HEK293 (cell line): Measurements from ENCODE around the gene SLC26A11.
A peak's percentile ranks its signal among the peaks of the same experiment; 100 is the strongest.

Experiments used
- CTCF ChIA-PET: fragments of 350-600 bp; formaldehyde crosslinking; extraction: SDS; loops from one replicate; lab custom pipeline; 2021; ENCODE audit warnings: antibody characterized with exemption; lab: Yijun Ruan, JAX
- POLR2A ChIA-PET: fragments of 300-600 bp; formaldehyde crosslinking; extraction: SDS; loops from one replicate; lab custom pipeline; 2020; ENCODE audit warnings: antibody characterized with exemption, inconsistent platforms; lab: Yijun Ruan, JAX
- H3K27ac ChIP-seq: fragments of 200-500 bp; sonication (Bioruptor generic); 2 replicates; pipeline ENCODE4 v1.5.1; 2014; ENCODE audit warnings: low read depth, low read length, control low read depth, inconsistent platforms; ENCODE audit errors: extremely low read depth
- H3K36me3 ChIP-seq, 2 experiments: fragments of 200-500 bp in 1 of 2; sonication (Bioruptor generic) in 1 of 2; 1 replicate in 1 of 2; 2 replicates in 1 of 2; pipeline ENCODE4 v1.5.1; 2014 to 2017; ENCODE audit warnings: inconsistent platforms in 2 of 2, low read length in 2 of 2; ENCODE audit not compliant: control insufficient read depth in 2 of 2, insufficient read depth in 1 of 2
- H3K4me1 ChIP-seq: fragments of 200-500 bp; sonication (Bioruptor generic); 2 replicates; pipeline ENCODE4 v1.5.1; 2014; ENCODE audit warnings: mild to moderate bottlenecking, low read length, inconsistent platforms; ENCODE audit not compliant: control insufficient read depth, insufficient read depth
- H3K4me3 ChIP-seq: 2 replicates; pipeline ENCODE4 v1.5.1; 2011; ENCODE audit warnings: low read depth, mild to moderate bottlenecking, control low read depth, low read length, moderate library complexity
- H3K9me3 ChIP-seq: fragments of 200-500 bp; sonication (Bioruptor generic); 2 replicates; pipeline ENCODE4 v1.5.1; 2014; ENCODE audit warnings: low read depth, low read length, inconsistent platforms; ENCODE audit not compliant: control insufficient read depth, insufficient read depth
- BCL6B ChIP-seq: fragments of 450-650 bp; formaldehyde crosslinking; IDR thresholded peaks from 2 replicates; pipeline ENCODE4 v1.5.1; 2017; ENCODE audit warnings: missing biosample characterization, missing genetic modification characterization
- EGR2 ChIP-seq: fragments of 450-650 bp; formaldehyde crosslinking; IDR thresholded peaks from 2 replicates; pipeline ENCODE4 v1.5.1; 2016; ENCODE audit warnings: low read depth, missing biosample characterization, missing genetic modification characterization
- GLIS1 ChIP-seq: fragments of 450-650 bp; formaldehyde crosslinking; IDR thresholded peaks from 2 replicates; pipeline ENCODE4 v1.5.1; 2016; ENCODE audit warnings: missing biosample characterization, missing genetic modification characterization
- HOXC10 ChIP-seq: sonication (generic); formaldehyde crosslinking; IDR thresholded peaks from 2 replicates; pipeline ENCODE4 v1.8.1; 2023; ENCODE audit warnings: mild to moderate bottlenecking, missing genetic modification reagents
- KLF1 ChIP-seq: fragments of 450-650 bp; formaldehyde crosslinking; IDR thresholded peaks from 2 replicates; pipeline ENCODE4 v1.5.1; 2016; ENCODE audit warnings: missing biosample characterization, missing genetic modification characterization
- SCRT2 ChIP-seq: fragments of 450-650 bp; formaldehyde crosslinking; IDR thresholded peaks from 2 replicates; pipeline ENCODE4 v1.5.1; 2016; ENCODE audit warnings: missing biosample characterization, missing genetic modification characterization
- ZBTB1 ChIP-seq: fragments of 450-650 bp; formaldehyde crosslinking; IDR thresholded peaks from 2 replicates; pipeline ENCODE4 v1.5.1; 2016; ENCODE audit warnings: missing biosample characterization, missing genetic modification characterization
- ZBTB20 ChIP-seq: fragments of 450-650 bp; formaldehyde crosslinking; IDR thresholded peaks from 2 replicates; pipeline ENCODE4 v1.5.1; 2016; ENCODE audit warnings: missing biosample characterization, missing genetic modification characterization
- ZBTB8A ChIP-seq: fragments of 450-650 bp; formaldehyde crosslinking; IDR thresholded peaks from 2 replicates; pipeline ENCODE4 v1.5.1; 2016; ENCODE audit warnings: missing biosample characterization, missing genetic modification characterization
- ZEB2 ChIP-seq: fragments of 450-650 bp; formaldehyde crosslinking; IDR thresholded peaks from 2 replicates; pipeline ENCODE4 v1.5.1; 2016; ENCODE audit warnings: missing biosample characterization, missing genetic modification characterization
- ZFHX2 ChIP-seq: fragments of 450-650 bp; formaldehyde crosslinking; conservative IDR thresholded peaks from 2 replicates; pipeline ENCODE4 v1.5.1; 2016; ENCODE audit warnings: missing biosample characterization, missing genetic modification characterization
- ZNF16 ChIP-seq: fragments of 450-650 bp; formaldehyde crosslinking; IDR thresholded peaks from 2 replicates; pipeline ENCODE4 v1.5.1; 2016; ENCODE audit warnings: low read depth, missing biosample characterization, missing genetic modification characterization
- ZNF175 ChIP-seq: fragments of 450-650 bp; formaldehyde crosslinking; IDR thresholded peaks from 2 replicates; pipeline ENCODE4 v1.5.1; 2016; ENCODE audit warnings: missing biosample characterization, missing genetic modification characterization
- ZNF184 ChIP-seq: fragments of 450-650 bp; IDR thresholded peaks from 2 replicates; pipeline ENCODE4 v1.5.1; 2018; ENCODE audit warnings: missing biosample characterization, mild to moderate bottlenecking, missing genetic modification characterization
- ZNF248 ChIP-seq: fragments of 450-650 bp; formaldehyde crosslinking; IDR thresholded peaks from 2 replicates; pipeline ENCODE4 v1.5.1; 2017; ENCODE audit warnings: missing biosample characterization, missing genetic modification characterization
- ZNF280D ChIP-seq: fragments of 450-650 bp; formaldehyde crosslinking; IDR thresholded peaks from 2 replicates; pipeline ENCODE4 v1.5.1; 2016; ENCODE audit warnings: missing biosample characterization, missing genetic modification characterization
- ZNF292 ChIP-seq: fragments of 450-650 bp; formaldehyde crosslinking; IDR thresholded peaks from 2 replicates; pipeline ENCODE4 v1.5.1; 2016; ENCODE audit warnings: low read depth, missing biosample characterization, missing genetic modification characterization, borderline replicate concordance
- ZNF302 ChIP-seq: fragments of 450-650 bp; formaldehyde crosslinking; IDR thresholded peaks from 2 replicates; pipeline ENCODE4 v1.5.1; 2016; ENCODE audit warnings: missing biosample characterization, missing genetic modification characterization, low read depth
- ZNF311 ChIP-seq: fragments of 450-650 bp; formaldehyde crosslinking; IDR thresholded peaks from 2 replicates; pipeline ENCODE4 v1.5.1; 2017; ENCODE audit warnings: missing biosample characterization, missing genetic modification characterization, borderline replicate concordance
- ZNF560 ChIP-seq: fragments of 450-650 bp; formaldehyde crosslinking; IDR thresholded peaks from 2 replicates; pipeline ENCODE4 v1.5.1; 2017; ENCODE audit warnings: missing biosample characterization, missing genetic modification characterization, borderline replicate concordance
- ZNF561 ChIP-seq: fragments of 450-650 bp; IDR thresholded peaks from 2 replicates; pipeline ENCODE4 v1.5.1; 2018; ENCODE audit warnings: missing biosample characterization, missing genetic modification characterization, borderline replicate concordance
- ZNF580 ChIP-seq: fragments of 450-650 bp; formaldehyde crosslinking; IDR thresholded peaks from 2 replicates; pipeline ENCODE4 v1.5.1; 2016; ENCODE audit warnings: missing biosample characterization, missing genetic modification characterization
- ZNF629 ChIP-seq: fragments of 450-650 bp; formaldehyde crosslinking; IDR thresholded peaks from 2 replicates; pipeline ENCODE4 v1.5.1; 2017; ENCODE audit warnings: missing biosample characterization, missing genetic modification characterization
- ZNF664 ChIP-seq: fragments of 450-650 bp; formaldehyde crosslinking; IDR thresholded peaks from 2 replicates; pipeline ENCODE4 v1.5.1; 2016; ENCODE audit warnings: missing biosample characterization, missing genetic modification characterization
- ZNF707 ChIP-seq: fragments of 450-650 bp; formaldehyde crosslinking; IDR thresholded peaks from 2 replicates; pipeline ENCODE4 v1.5.1; 2016; ENCODE audit warnings: missing biosample characterization, missing genetic modification characterization
- ZNF747 ChIP-seq: fragments of 450-650 bp; formaldehyde crosslinking; IDR thresholded peaks from 2 replicates; pipeline ENCODE4 v1.5.1; 2016; ENCODE audit warnings: missing biosample characterization, missing genetic modification characterization
- ZNF776 ChIP-seq: fragments of 450-650 bp; formaldehyde crosslinking; IDR thresholded peaks from 2 replicates; pipeline ENCODE4 v1.5.0; 2017; ENCODE audit warnings: missing biosample characterization, missing genetic modification characterization, borderline replicate concordance
- ZNF830 ChIP-seq: fragments of 450-650 bp; IDR thresholded peaks from 2 replicates; pipeline ENCODE4 v1.5.0; 2018; ENCODE audit warnings: missing biosample characterization, missing genetic modification characterization, low read depth, mild to moderate bottlenecking, moderate library complexity
- ZNF843 ChIP-seq: fragments of 450-650 bp; formaldehyde crosslinking; IDR thresholded peaks from 2 replicates; pipeline ENCODE4 v1.5.1; 2016; ENCODE audit warnings: missing biosample characterization, missing genetic modification characterization

SLC26A11 gene

GRCh38 chr17:80182118-80182844 is 37.9 kb upstream of the SLC26A11 start (continued):
- TF ChIP-seq ZNF248 (tag by site-specific recombination) (no peak), GLIS1 (tag by site-specific recombination) (no peak), BCL6B (no peak)

GRCh38 chr17:80182845-80183223 is 37.4 kb upstream of the SLC26A11 start:
- H3K4me1 ChIP-seq: no peaks in the 10 kb centered on the region
- ChIA-PET POLR2A (no interaction called here), CTCF (interaction anchor here (0.5 kb wide), 1 partner anchor 717 kb away, joined by 3 read pairs; no protein-coding TSS in a partner anchor)
- no peak overlapping the region for H3K27ac ChIP-seq
- H3K9me3 ChIP-seq: no peaks in the 10 kb centered on the region
- H3K36me3 ChIP-seq: no peaks in the 10 kb centered on the region
- no peak overlapping the region for H3K4me3 ChIP-seq
- no peak for TF ChIP-seq ZNF175 (tag by site-specific recombination)
- no peak for TF ChIP-seq ZNF707 (tag by site-specific recombination)
- no peak for TF ChIP-seq ZNF560 (tag by site-specific recombination)
- no peak for TF ChIP-seq ZNF311 (tag by site-specific recombination)
- TF ChIP-seq ZNF580 (tag by site-specific recombination): no peak
- TF ChIP-seq ZNF629 (tag by site-specific recombination): no peak
- no peak for TF ChIP-seq ZNF302
- no peak for TF ChIP-seq HOXC10 (CRISPR knock-in tag)
- no peak for TF ChIP-seq ZNF280D (tag by site-specific recombination)
- TF ChIP-seq ZBTB20 (tag by site-specific recombination): no peak
- TF ChIP-seq ZNF248 (tag by site-specific recombination): no peak
- TF ChIP-seq KLF1 (tag by site-specific recombination): no peak

DNA sequence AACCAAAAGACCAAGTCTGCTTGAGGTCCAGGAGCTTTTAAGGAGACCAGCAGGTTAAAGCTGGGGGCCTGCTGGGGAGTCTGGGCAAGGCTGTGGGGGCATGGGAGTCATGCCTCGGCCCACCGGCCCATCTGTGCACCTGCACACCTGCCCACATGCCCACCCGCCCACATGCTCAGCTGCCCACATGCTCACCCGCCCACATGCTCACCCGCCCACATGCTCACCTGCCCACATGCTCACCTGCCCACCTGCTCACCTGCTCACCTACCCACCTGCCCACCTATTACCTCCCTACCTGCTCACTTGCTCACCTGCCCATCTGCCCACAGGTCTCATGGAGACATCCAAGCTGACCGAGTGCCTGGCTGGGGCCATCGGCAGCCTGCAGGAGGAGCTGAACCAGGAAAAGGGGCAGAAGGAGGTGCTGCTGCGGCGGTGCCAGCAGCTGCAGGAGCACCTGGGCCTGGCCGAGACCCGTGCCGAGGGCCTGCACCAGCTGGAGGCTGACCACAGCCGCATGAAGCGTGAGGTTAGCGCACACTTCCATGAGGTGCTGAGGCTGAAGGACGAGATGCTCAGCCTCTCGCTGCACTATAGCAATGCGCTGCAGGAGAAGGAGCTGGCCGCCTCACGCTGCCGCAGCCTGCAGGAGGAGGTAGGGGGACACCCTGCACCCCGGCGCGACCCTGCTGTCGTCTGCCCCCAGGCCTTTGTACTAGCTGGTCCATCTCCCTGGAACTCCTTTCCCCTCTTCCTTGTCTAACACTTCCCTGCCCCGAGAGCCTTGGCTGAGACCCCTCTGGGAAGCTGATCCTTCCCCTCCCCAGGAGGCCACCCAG is 36.4 kb upstream of the SLC26A11 start:
- ChIA-PET POLR2A (interaction anchor here (0.5 kb wide), 1 partner anchor 35 kb away, joined by 9 read pairs; no protein-coding TSS in a partner anchor), CTCF (interaction anchor here (2.0 kb wide), 1 partner anchor 11 kb away, joined by 8 read pairs; no protein-coding TSS in a partner anchor)
- no peaks in the 10 kb centered on the region for H3K9me3 ChIP-seq
- no peak overlapping the region for H3K27ac ChIP-seq
- no peak overlapping the region for H3K4me3 ChIP-seq
- TF ChIP-seq ZNF747 (no peak), ZNF830 (tag by site-specific recombination) (no peak), SCRT2 (tag by site-specific recombination) (no peak), ZNF776 (no peak), ZNF292 (tag by site-specific recombination) (no peak), ZNF664 (tag by site-specific recombination) (no peak), ZEB2 (tag by site-specific recombination) (peak; percentile 83), ZNF184 (tag by site-specific recombination) (no peak), ZNF16 (no peak), ZBTB8A (tag by site-specific recombination) (no peak), ZBTB1 (tag by site-specific recombination) (no peak), ZNF843 (tag by site-specific recombination) (no peak), ZNF561 (no peak), EGR2 (tag by site-specific recombination) (peak; percentile 92), ZFHX2 (tag by site-specific recombination) (peak; percentile 82)
- no peaks in the 10 kb centered on the region for H3K36me3 ChIP-seq
- no peaks in the 10 kb centered on the region for H3K4me1 ChIP-seq
